KOPT-K1 (cell line): ENCODE measurements around the gene LANCL2.
"Not testable (repeated sequence)": the region's sequence is repeated elsewhere in the genome, so short reads cannot be mapped to it uniquely, and the experiment has no call there.

Experiments
- H3K27ac ChIP-seq: fragments of 200-600 bp; sonication (generic); 2 replicates; pipeline ENCODE4 v1.5.1; 2016; ENCODE audit warnings: antibody characterized with exemption, mild to moderate bottlenecking, low read depth, low read length; ENCODE audit not compliant: poor library complexity, severe bottlenecking
- H3K36me3 ChIP-seq: fragments of 200-600 bp; sonication (generic); 2 replicates; pipeline ENCODE4 v1.5.1; 2017; ENCODE audit warnings: antibody characterized with exemption, mild to moderate bottlenecking, low read length, moderate library complexity; ENCODE audit not compliant: insufficient read depth
- H3K9me3 ChIP-seq: fragments of 200-600 bp; sonication (generic); 2 replicates; pipeline ENCODE4 v1.5.1; 2017; ENCODE audit warnings: antibody characterized with exemption, low read length, mild to moderate bottlenecking; ENCODE audit not compliant: insufficient read depth, poor library complexity, severe bottlenecking

LANCL2 gene

DNA sequence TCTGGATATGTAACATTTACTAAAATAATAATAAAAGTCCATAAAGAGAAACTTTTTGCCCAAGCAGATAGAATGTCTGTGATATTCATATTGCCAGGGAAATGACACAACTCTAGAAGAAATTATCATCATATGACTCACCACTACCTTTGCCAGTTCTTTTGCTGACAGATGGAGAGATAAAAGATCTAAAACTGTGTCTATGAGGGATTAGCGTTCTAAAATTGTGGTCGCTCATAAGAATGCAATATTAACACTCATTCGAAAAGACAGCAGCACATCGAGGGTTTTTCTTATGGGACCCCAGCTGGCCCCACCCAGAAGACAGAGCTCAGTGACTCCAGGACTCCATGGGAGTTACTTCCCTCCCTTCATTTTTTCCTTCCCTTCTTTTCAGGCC, 16.6 kb upstream of the LANCL2 start:
- Histone ChIP-seq H3K36me3 (no peaks in the 10 kb centered on the region), H3K9me3 (peaks cover 19% of the 10 kb centered on the region), H3K27ac (no peak overlapping the region)

DNA sequence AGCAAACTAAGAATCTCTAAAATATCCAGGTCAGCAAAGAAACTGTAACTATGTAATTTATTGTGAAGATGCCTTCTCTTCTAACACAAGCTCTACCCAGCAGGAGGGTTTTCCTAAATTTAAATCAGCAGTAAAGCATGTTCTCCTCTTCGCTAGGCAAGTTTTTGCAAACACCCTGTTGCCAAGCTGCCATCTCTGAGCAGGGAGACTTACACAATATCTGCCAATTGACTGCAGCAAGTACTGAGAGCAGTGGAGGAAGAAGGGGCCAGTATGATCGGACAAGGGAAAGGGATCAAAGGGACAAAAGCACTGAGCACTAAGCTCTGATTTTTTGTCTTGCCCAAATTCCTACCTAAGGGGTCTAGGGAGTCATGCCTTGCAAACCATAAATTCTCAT, 16.0 kb upstream of the LANCL2 start:
- H3K36me3 ChIP-seq: no peaks in the 10 kb centered on the region
- no peak overlapping the region for H3K27ac ChIP-seq
- peaks cover 13% of the 10 kb centered on the region for H3K9me3 ChIP-seq

DNA sequence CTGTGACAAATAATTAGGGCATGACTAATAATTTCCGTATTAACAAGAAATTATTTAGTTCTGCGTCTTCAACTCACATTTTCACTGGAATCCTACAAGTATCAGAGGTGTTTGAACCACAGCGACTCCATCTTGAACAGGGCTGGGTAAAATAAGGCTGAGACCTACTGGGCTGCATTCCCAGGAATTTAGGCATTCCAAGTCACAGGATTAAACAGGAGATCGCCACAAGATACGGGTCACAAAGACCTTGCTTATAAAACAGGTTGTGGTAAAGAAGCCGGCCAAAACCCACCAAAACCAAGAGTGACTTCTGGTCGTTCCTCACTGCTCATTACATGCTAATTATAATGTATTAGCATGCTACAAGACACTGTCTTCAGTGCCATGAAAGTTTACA, 14.9 kb upstream of the LANCL2 start:
- H3K27ac ChIP-seq: no peak overlapping the region
- H3K9me3 ChIP-seq: peaks cover 4% of the 10 kb centered on the region
- H3K36me3 ChIP-seq: no peaks in the 10 kb centered on the region

DNA sequence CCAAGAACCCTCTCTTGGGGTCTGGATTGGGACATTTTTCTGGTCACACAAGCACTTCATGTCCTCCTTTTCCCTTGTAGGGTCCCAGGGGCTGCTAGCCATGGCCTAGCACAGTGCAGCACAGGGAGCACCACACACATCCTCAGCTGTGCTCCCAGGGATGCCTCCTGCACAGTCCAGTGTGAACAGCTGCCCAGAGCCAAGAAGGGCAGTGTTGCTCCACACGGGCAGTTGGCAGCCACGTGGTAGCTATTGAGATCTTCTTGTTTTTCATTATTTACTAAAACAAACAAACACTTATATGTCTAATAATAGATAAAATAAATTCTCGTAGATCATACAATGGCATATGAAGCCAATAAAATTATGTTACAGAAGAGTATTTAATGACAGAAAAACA, 13.9 kb upstream of the LANCL2 start:
- Histone ChIP-seq H3K9me3 (no peaks in the 10 kb centered on the region), H3K36me3 (no peaks in the 10 kb centered on the region), H3K27ac (no peak overlapping the region)

DNA sequence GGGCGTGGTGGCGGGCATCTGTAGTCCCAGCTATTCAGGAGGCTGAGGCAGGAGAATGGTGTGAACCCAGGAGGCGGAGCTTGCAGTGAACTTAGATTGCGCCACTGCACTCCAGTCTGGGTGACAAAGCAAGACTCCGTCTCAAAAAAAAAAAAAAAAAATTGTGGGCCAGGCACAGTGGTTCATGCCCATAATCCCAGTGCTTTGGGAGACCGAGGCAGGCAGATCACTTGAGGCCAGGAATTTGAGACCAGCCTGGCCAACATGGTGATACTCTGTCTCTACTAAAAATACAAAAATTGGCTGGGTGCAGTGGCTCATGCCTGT, 12.2 kb upstream of the LANCL2 start:
- not testable (repeated sequence) for H3K36me3 ChIP-seq, H3K27ac ChIP-seq, H3K9me3 ChIP-seq

DNA sequence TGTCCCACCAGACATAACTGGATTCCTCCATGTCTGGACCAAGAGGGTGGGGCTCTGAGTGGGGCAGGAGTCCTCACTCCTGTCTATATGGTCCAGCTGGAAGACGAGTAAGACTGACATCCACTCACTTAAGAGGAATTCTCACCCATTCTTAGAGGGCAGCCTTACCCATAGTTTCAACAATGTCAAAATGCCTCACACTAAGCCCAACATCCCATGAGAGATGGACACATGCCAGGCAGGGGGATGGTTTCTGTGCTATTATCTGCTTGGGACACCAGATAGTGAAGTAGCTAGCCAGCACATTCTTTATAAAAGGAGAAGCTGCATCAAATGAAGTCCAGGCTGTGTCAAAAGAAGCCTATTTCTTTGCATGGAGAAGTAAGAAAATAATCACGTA, 4.7 kb upstream of the LANCL2 start:
- no peak overlapping the region for H3K27ac ChIP-seq
- H3K9me3 ChIP-seq: no peaks in the 10 kb centered on the region
- no peaks in the 10 kb centered on the region for H3K36me3 ChIP-seq

DNA sequence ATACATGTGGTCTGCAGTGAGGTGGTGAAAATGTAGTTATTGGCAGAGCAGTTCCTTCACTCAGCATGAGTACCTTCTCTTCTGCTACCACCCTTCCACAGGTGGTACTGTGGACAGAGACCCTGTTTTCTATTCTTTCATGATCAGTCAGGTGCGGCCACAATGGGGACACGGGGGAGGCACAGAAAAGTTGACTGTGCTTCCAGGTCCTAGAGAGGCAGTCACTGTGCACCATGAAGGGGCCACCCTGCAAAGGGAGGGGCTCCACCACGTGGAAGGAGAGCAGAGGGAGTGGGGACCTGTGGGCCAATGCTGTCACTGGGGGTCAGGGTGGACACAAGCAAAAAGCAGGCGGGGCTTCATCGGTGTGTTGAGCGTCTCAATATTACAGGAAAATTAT, 3.6 kb upstream of the LANCL2 start:
- Histone ChIP-seq H3K9me3 (no peaks in the 10 kb centered on the region), H3K27ac (no peak overlapping the region), H3K36me3 (no peaks in the 10 kb centered on the region)

DNA sequence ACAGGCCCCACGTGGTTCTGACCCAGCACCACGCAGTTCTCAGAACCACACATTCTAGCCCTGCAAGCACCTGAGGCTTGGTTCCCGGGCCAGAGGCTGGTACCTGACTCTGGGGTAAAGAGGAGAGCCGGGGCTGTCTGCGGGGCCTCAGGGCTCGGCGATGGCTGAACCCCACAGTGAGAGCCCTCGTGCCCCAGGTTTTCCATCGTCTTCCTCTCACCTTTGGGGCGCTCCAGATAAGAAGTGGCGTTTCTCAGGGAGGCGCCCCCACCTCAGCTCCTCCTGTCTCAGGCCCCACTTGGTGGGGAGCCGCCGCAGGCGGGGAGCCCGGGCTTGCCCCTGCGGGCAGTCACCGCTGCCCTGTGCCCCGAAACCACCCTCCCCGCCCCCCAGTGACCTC, 2.2 kb upstream of the LANCL2 start:
- Histone ChIP-seq H3K36me3 (no peaks in the 10 kb centered on the region), H3K27ac (no peak overlapping the region), H3K9me3 (no peaks in the 10 kb centered on the region)

DNA sequence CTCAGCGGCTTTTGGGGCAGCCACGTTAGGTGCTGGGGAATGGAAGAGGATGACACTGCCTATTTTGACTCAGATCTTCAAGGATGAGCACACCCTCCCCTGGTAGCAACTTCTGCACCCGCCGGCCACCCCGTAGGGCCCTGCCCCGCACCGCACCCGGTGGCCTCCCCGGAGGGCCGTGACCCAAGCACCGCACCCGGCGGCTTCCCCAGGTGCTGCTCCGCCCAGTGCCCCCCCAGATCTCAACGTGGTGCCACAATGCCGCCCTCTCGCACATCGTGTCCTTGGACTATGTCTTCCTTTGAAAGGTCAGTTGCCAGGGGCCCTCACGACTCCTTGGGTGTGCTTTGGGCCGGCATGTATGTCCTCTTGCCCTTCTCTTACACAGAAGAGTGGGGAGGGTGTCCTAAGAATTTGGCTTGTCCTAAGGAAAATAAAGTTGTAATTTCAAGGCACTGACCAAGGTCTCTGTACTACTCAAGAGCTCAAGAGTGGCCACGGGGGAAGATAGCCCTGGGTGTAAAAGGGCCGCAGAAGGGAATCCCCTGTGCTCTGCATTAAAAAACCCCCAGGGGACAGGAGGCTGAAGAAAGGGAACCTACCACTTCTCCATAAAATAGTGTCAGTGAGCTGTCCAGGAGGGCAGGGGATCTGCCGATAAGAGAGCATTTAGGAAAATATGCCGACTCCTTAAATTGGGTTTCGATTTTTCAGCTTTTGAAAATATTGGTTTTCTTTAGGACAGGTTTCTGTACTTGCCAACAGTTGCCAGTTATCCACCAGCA, 1.6 kb upstream of the LANCL2 start:
- no peaks in the 10 kb centered on the region for H3K9me3 ChIP-seq
- no peaks in the 10 kb centered on the region for H3K36me3 ChIP-seq
- H3K27ac ChIP-seq: no peak overlapping the region

DNA sequence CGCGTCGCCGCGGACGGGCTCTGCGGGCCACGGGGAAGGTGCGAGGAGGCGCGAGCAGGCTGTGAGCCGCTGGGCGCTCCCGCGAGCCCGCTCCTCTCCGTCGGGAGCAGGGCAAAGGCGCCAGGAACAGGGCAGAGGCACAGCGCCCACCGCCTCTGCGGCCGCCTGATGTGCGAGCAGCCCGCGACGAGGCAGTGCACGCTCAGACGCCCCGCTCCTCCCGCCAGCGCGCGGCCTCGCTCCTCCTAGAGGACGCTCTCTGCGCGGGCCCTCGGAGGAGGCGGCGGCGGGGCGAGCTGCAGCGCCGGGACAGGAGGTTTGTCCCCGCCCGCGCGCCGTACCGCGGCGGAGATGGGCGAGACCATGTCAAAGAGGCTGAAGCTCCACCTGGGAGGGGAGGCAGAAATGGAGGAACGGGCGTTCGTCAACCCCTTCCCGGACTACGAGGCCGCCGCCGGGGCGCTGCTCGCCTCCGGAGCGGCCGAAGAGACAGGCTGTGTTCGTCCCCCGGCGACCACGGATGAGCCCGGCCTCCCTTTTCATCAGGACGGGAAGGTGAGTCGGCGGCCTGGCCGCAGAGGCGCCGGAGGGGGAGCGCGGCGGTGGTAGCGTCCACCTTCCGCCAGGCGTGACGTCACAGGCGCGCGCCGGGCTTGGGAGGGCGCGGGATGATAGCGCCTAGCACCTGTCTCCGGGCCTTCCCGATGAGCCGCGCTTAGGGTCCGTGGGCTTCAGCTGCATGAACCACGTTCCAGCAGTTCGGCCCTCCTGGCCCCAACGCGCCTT, 731 bp downstream of the LANCL2 start:
- no peaks in the 10 kb centered on the region for H3K36me3 ChIP-seq
- H3K9me3 ChIP-seq: no peaks in the 10 kb centered on the region
- H3K27ac ChIP-seq: peak overlapping the region; percentile 98

DNA sequence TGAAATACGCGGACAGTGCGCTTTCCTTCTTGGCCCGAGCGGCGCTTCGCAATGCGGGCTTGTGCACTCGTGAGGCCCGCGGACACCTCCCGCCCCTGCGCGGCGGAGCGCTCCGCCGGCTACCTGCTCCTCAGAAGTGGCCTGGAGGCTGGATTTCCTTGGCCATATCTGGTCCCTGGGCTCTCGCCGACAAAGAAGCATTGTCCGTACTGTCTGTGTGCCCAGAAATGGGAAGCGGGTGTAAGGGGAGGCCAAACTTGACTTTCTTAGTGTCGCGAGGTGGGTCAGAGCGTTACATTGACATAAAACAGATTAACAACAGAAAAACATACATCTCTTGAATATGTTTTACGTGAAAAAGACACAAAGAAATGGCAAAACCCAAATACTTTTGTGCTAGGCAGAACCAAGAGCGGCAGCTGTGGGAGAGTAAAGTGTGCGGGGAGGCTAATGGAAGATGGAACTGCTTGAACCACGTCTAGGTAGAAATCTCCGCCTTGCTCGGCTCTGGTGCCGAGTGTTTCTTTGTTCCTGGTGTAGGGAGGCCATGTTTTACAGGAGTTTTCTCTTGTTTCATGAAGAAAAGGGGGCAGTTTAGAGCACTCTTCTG, 1.4 kb downstream of the LANCL2 start:
- no peaks in the 10 kb centered on the region for H3K36me3 ChIP-seq
- no peaks in the 10 kb centered on the region for H3K9me3 ChIP-seq
- peak overlapping the region; percentile 98 for H3K27ac ChIP-seq

DNA sequence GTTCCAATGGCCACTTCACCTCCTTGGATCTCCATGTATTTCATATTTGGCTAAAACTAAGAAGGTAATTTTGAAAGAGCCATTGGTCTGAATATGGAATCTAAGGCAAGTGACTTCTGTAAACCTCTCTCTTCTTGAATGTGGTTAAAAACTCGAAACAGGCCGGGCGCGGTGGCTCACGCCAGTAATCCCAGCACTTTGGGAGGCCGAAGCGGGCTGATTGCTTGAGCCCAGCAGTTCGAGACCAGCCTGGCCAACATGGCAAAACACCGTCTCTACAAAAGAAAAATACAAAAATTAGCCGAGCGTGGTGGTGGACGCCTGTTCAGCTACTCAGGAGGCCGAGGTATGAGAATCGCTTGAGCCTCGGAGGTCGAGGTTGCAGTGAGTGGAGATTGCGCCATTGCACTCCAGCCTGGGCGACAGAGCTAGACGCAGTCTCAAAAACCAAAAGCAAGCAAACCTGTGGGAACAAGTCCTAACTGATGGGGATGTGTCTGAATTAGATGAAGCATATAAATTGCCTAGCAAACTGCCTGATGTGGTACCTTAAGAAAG, 2.2 kb downstream of the LANCL2 start:
- Histone ChIP-seq H3K27ac (peak overlapping the region; percentile 98), H3K9me3 (no peaks in the 10 kb centered on the region), H3K36me3 (no peaks in the 10 kb centered on the region)

DNA sequence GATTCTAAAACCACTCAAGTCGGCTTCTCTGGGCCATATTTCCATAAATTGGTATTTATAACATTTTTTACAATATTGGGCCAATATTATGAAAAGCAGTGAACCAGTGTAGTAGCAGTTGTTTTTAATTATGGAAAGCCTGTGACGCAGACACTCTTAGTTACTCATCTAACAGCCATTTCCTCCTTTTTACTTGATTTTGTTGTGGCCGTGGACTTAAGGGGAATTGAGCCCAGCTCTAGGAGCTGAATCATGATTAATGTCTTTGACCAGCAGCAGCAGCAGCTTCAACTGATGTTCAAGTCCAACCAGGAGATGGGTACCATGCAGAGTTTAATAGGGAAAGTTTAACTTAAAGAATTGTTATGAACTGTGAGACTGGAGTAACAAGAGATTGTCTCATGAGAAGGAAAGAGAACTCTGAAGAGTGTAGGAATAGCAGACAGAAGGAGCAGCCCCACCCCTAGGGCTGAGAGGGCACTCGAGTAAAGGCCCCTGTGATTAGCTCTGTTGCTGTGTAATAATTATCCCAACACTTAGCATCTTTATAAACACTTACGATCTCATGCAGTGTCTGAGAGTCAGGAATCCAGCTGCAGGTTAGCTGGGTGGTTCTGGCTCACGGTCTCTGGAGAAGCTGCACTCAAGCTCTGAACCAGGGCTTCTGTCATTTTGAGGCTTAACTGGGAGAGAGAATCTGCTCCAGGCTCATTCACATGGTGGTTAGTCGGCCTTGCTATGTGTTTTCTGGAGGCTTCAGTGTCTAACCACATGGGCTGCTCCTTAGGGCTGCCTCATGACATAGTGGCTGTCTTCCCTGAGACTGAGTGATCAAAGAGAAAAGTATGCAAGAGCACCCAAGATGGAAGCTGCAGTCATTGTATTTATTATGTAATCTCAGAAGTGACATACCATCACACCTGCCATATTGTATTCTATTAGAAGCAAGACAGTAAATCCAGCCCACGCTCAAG, 4.6 kb downstream of the LANCL2 start:
- Histone ChIP-seq H3K27ac (no peak overlapping the region), H3K36me3 (no peaks in the 10 kb centered on the region), H3K9me3 (no peaks in the 10 kb centered on the region)

DNA sequence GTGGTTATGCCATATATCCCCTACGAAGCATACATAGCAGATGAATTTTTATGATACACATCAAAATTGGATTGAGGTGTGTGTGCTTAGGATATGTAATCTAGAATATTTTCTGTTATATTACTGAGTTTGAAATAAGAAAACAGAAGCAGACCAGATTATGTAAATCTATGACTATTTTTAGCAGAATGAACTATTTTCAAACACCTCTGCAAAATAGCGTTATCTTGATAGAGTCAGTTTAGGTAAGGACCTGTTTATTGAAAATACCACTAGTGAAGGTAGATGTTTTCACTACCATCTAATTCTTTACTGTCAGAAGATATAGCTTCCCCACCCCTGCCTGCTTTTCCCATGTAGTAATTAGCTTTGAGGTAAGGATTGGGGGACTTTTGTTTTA, 9.1 kb downstream of the LANCL2 start:
- Histone ChIP-seq H3K9me3 (no peaks in the 10 kb centered on the region), H3K27ac (no peak overlapping the region), H3K36me3 (no peaks in the 10 kb centered on the region)
